Body of pancreas (tissue), 4 donors: ENCODE measurements around the gene LMNA.

Experiments
- CTCF ChIP-seq, 7 experiments: fragments of 450-650 bp in 4 of 7; fragments of 200-600 bp in 3 of 7; sonication (generic) in 3 of 7; IDR thresholded peaks; one replicate each; pipeline ENCODE4 v1.5.1; 2016 to 2019; ENCODE audit warnings: antibody characterized with exemption in 7 of 7
- POLR2A ChIP-seq, 3 donors: fragments of 450-650 bp; IDR thresholded peaks; one replicate each; pipeline ENCODE4 v1.6.1; 2016; ENCODE audit warnings: antibody characterized with exemption in 3 of 3, mild to moderate bottlenecking in 2 of 3

DNA sequence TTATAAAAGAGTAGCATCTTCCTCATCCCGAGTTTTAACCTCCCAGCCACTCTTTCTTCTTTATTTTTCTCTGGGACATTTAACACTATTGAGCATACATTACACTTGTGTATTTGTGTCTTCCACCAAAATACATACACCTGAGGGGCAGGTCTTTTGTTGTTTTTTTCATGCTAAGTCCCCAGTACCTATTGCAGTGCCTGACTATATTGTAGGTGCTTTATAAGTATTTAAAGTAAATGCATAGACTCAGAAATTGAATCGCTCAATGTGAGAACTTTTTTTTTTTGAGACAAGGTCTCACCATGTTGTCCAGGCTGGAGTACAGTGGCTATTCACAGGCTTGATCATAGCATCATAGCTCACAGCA lies 31.1 kb downstream of the LMNA start:
- no peak for TF ChIP-seq POLR2A (IDR thresholded peaks at IDR 0.05)
- no peak for TF ChIP-seq CTCF (IDR thresholded peaks at IDR 0.05)
